H9 (cell line): ENCODE results near the gene VGLL2. TPM values are rescaled to one million over a fixed set of nuclear protein-coding genes. Genes with fewer than 3 reads are reported as not detected.

Experiments
- DNase-seq: peaks from one replicate; pipeline ENCODE4 v3.0.0-alpha.2; 2017
- H2AFZ ChIP-seq: one replicate; pipeline ENCODE4 v1.6.1; 2013; ENCODE audit warnings: mild to moderate bottlenecking, low read length, control low read depth, moderate library complexity
- H2AK5ac ChIP-seq: 2 replicates; pipeline ENCODE4 v1.6.1; 2013; ENCODE audit warnings: low read length, control low read depth, mixed read lengths; ENCODE audit not compliant: insufficient read length
- H2BK120ac ChIP-seq: one replicate; pipeline ENCODE4 v1.6.1; 2013; ENCODE audit warnings: low read depth, mild to moderate bottlenecking, low read length, control low read depth, inconsistent platforms; ENCODE audit not compliant: poor library complexity, severe bottlenecking
- H2BK12ac ChIP-seq: 2 replicates; pipeline ENCODE4 v1.6.1; 2013; ENCODE audit warnings: low read length, control low read depth, mixed read lengths, low read depth; ENCODE audit not compliant: insufficient read length
- H2BK15ac ChIP-seq: 2 replicates; pipeline ENCODE4 v1.6.1; 2013; ENCODE audit warnings: low read depth, low read length, control low read depth
- H2BK20ac ChIP-seq: one replicate; pipeline ENCODE4 v1.6.1; 2013; ENCODE audit warnings: low read depth, mild to moderate bottlenecking, low read length, control low read depth, inconsistent platforms; ENCODE audit not compliant: poor library complexity, severe bottlenecking
- H2BK5ac ChIP-seq: 2 replicates; pipeline ENCODE4 v1.6.1; 2013; ENCODE audit warnings: low read length, control low read depth, mixed read lengths; ENCODE audit not compliant: insufficient read length
- H3K14ac ChIP-seq: 2 replicates; pipeline ENCODE4 v1.6.1; 2013; ENCODE audit warnings: low read length, control low read depth; ENCODE audit not compliant: insufficient read depth
- H3K18ac ChIP-seq: 2 replicates; pipeline ENCODE4 v1.6.1; 2013; ENCODE audit warnings: low read depth, mild to moderate bottlenecking, mixed read lengths, low read length, control low read depth; ENCODE audit not compliant: insufficient read length
- H3K23ac ChIP-seq: 2 replicates; pipeline ENCODE4 v1.6.1; 2013; ENCODE audit warnings: low read length, control low read depth, mixed read lengths, low read depth; ENCODE audit not compliant: insufficient read length
- H3K23me2 ChIP-seq: 2 replicates; pipeline ENCODE4 v1.6.1; 2013; ENCODE audit warnings: low read depth, mild to moderate bottlenecking, mixed read lengths, low read length, control low read depth; ENCODE audit not compliant: insufficient read length, poor library complexity, severe bottlenecking
- H3K27ac ChIP-seq: 2 replicates; pipeline ENCODE4 v1.5.1; 2013; ENCODE audit warnings: low read length, control low read depth, mixed read lengths, low read depth; ENCODE audit not compliant: insufficient read length
- H3K27me3 ChIP-seq: 2 replicates; pipeline ENCODE4 v1.6.1; 2013; ENCODE audit warnings: low read length, control low read depth, inconsistent platforms; ENCODE audit not compliant: insufficient read depth
- H3K4ac ChIP-seq: 2 replicates; pipeline ENCODE4 v1.6.1; 2013; ENCODE audit warnings: low read depth, mild to moderate bottlenecking, control low read depth, inconsistent platforms, low read length, moderate library complexity
- H3K4me1 ChIP-seq: 2 replicates; pipeline ENCODE4 v1.6.1; 2013; ENCODE audit warnings: low read length, control low read depth, inconsistent platforms; ENCODE audit not compliant: insufficient read depth
- H3K4me2 ChIP-seq: 2 replicates; pipeline ENCODE4 v1.6.1; 2013; ENCODE audit warnings: low read length, control low read depth, mixed read lengths; ENCODE audit not compliant: insufficient read length, insufficient read depth
- H3K56ac ChIP-seq: 2 replicates; pipeline ENCODE4 v1.6.1; 2013; ENCODE audit warnings: low read depth, mild to moderate bottlenecking, mixed read lengths, low read length, control low read depth; ENCODE audit not compliant: insufficient read length
- H3K79me1 ChIP-seq: 2 replicates; pipeline ENCODE4 v1.6.1; 2013; ENCODE audit warnings: low read depth, mild to moderate bottlenecking, moderate library complexity, low read length, control low read depth, inconsistent platforms; ENCODE audit not compliant: insufficient read depth, poor library complexity, severe bottlenecking
- H3K79me2 ChIP-seq: 2 replicates; pipeline ENCODE4 v1.6.1; 2013; ENCODE audit warnings: low read length, control low read depth, inconsistent platforms; ENCODE audit not compliant: insufficient read depth
- H3K9ac ChIP-seq: 2 replicates; pipeline ENCODE4 v1.6.1; 2013; ENCODE audit warnings: low read length, control low read depth, mixed read lengths; ENCODE audit not compliant: insufficient read length; ENCODE audit errors: extremely low read depth
- H3K9me3 ChIP-seq: one replicate; pipeline ENCODE4 v1.6.1; 2013; ENCODE audit warnings: low read depth, low read length, inconsistent platforms; ENCODE audit not compliant: control insufficient read depth
- H3T11ph ChIP-seq: one replicate; pipeline ENCODE4 v1.6.1; 2013; ENCODE audit warnings: mild to moderate bottlenecking, low read length, control low read depth, inconsistent platforms
- H4K20me1 ChIP-seq: one replicate; pipeline ENCODE4 v1.6.1; 2013; ENCODE audit not compliant: control insufficient read depth, insufficient read length, insufficient read depth
- H4K5ac ChIP-seq: 2 replicates; pipeline ENCODE4 v1.6.1; 2013; ENCODE audit warnings: low read depth, mild to moderate bottlenecking, mixed read lengths, low read length, control low read depth; ENCODE audit not compliant: insufficient read length
- H4K8ac ChIP-seq: replicated peaks from 2 replicates; pipeline ENCODE4 v1.6.1; 2013; ENCODE audit warnings: low read length, control low read depth, mixed read lengths, low read depth; ENCODE audit not compliant: insufficient read length
- H4K91ac ChIP-seq: 2 replicates; pipeline ENCODE4 v1.6.1; 2013; ENCODE audit warnings: low read depth, mild to moderate bottlenecking, moderate library complexity, mixed read lengths, low read length, control low read depth; ENCODE audit not compliant: insufficient read length
- H3K27ac Mint-ChIP-seq, 3 experiments: 2 replicates in 2 of 3; 3 replicates in 1 of 3; pipeline ENCODE4 v1.8.0; 2020 to 2021; ENCODE audit warnings: mixed read lengths in 3 of 3, mild to moderate bottlenecking in 1 of 3, moderate library complexity in 1 of 3
- H3K27me3 Mint-ChIP-seq: 2 replicates; pipeline ENCODE4 v1.8.0; 2021; ENCODE audit warnings: low read depth, mild to moderate bottlenecking, moderate library complexity, mixed read lengths
- H3K36me3 Mint-ChIP-seq, 3 experiments: 2 replicates in 2 of 3; 3 replicates in 1 of 3; pipeline ENCODE4 v1.8.0; 2020 to 2021; ENCODE audit warnings: low read depth in 3 of 3, mixed read lengths in 3 of 3; ENCODE audit not compliant: insufficient read depth in 1 of 3
- H3K4me1 Mint-ChIP-seq, 2 experiments: 2 replicates each; pipeline ENCODE4 v1.8.0; 2020; ENCODE audit warnings: mixed read lengths in 2 of 2
- H3K4me3 Mint-ChIP-seq, 2 experiments: 2 replicates in 1 of 2; 3 replicates in 1 of 2; pipeline ENCODE4 v1.8.0; 2020 to 2021; ENCODE audit warnings: mild to moderate bottlenecking in 2 of 2, mixed read lengths in 2 of 2, moderate library complexity in 1 of 2
- H3K9me3 Mint-ChIP-seq, 2 experiments: 2 replicates in 1 of 2; 3 replicates in 1 of 2; pipeline ENCODE4 v1.8.0; 2020; ENCODE audit warnings: mild to moderate bottlenecking in 2 of 2, mixed read lengths in 2 of 2, moderate library complexity in 1 of 2
- WGBS: extraction: QIAGEN DNeasy Blood & Tissue Kit; methylation state at CpG from one replicate; pipeline ENCODE4 v1.1.7; 2013; ENCODE audit warnings: missing lambda C conversion rate, low lambda C conversion rate, mixed read lengths; ENCODE audit not compliant: insufficient read length; ENCODE audit errors: extremely low coverage; 5-methylcytosine and 5-hydroxymethylcytosine counted together
- total RNA-seq: library from RNA; stranded (reverse); gene quantifications from 2 replicates; pipeline ENCODE4 v1.2.1, GENCODE V29; 2021
- TF ChIP-seq, protein P1 (sequence below): fragments of 200-600 bp; sonication (generic); conservative IDR thresholded peaks from 3 replicates; pipeline ENCODE4 v1.8.0; 2021; ENCODE audit warnings: antibody characterized with exemption, mild to moderate bottlenecking

Gene VGLL2
- total RNA-seq, 1 experiment from 2014 or later = not detected

DNA sequence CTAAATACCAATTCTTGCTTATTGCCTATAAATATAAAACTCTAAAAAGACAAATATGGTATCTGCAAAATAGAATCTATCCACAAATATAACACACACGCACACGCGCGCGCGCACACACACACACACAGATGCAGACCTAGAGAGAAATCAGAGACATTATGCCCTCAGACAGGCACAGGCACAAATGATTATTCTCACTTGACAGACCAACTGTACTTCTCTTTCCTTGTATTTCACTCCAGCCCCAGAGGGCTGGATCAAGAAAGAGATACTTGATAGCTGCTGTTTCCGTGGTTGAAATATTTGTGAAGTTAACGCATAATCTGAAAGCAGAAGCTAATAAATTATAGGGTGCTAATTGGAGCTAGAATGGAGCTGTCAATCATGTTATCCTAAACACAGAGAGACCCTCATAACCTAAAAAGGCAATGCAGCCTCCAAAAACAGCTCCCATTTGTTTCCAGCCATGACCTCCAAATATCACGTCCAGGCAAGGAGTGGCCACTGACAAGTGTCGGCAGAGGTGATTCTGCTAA is 11.5 kb downstream of the VGLL2 start:
- no peaks in the 10 kb centered on the region for H3K4me1 ChIP-seq
- no peak overlapping the region for H2BK20ac ChIP-seq
- TF ChIP-seq, protein P1, sequence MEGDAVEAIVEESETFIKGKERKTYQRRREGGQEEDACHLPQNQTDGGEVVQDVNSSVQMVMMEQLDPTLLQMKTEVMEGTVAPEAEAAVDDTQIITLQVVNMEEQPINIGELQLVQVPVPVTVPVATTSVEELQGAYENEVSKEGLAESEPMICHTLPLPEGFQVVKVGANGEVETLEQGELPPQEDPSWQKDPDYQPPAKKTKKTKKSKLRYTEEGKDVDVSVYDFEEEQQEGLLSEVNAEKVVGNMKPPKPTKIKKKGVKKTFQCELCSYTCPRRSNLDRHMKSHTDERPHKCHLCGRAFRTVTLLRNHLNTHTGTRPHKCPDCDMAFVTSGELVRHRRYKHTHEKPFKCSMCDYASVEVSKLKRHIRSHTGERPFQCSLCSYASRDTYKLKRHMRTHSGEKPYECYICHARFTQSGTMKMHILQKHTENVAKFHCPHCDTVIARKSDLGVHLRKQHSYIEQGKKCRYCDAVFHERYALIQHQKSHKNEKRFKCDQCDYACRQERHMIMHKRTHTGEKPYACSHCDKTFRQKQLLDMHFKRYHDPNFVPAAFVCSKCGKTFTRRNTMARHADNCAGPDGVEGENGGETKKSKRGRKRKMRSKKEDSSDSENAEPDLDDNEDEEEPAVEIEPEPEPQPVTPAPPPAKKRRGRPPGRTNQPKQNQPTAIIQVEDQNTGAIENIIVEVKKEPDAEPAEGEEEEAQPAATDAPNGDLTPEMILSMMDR = no peak
- no peak overlapping the region for H4K5ac ChIP-seq
- no peaks in the 10 kb centered on the region for H3K79me2 ChIP-seq
- peaks cover 9% of the 10 kb centered on the region; the same call in 1 of the 2 replicates for H3K27me3 ChIP-seq
- H2BK15ac ChIP-seq = no peak overlapping the region
- no peak overlapping the region for H3K23ac ChIP-seq
- H2AFZ ChIP-seq = no peak overlapping the region
- H2BK120ac ChIP-seq = no peak overlapping the region
- Mint-ChIP-seq H3K27me3 (peaks cover 43% of the 10 kb centered on the region), H3K36me3 (no peaks in the 10 kb centered on the region), H3K9me3 (no peaks in the 10 kb centered on the region), H3K27ac (no peak overlapping the region), H3K4me3 (no peak overlapping the region), H3K4me1 (peaks cover 5 to 9% of the 10 kb centered on the region in 2 experiments)
- no peak overlapping the region for H3K4ac ChIP-seq
- H3K27ac ChIP-seq = no peak overlapping the region
- no peak overlapping the region for H3K56ac ChIP-seq
- H2AK5ac ChIP-seq = no peak overlapping the region
- H3K9me3 ChIP-seq = no peaks in the 10 kb centered on the region
- no peak overlapping the region for H3K18ac ChIP-seq
- no peak for DNase-seq
- no peaks in the 10 kb centered on the region for H3K79me1 ChIP-seq
- H4K91ac ChIP-seq = no peak overlapping the region
- H3K23me2 ChIP-seq = no peaks in the 10 kb centered on the region
- H2BK5ac ChIP-seq = no peak overlapping the region
- H2BK12ac ChIP-seq = no peak overlapping the region
- WGBS = no CpG with 5 or more reads among the region's 10 CpGs
- no peaks in the 10 kb centered on the region for H4K20me1 ChIP-seq
- no peak overlapping the region for H3K9ac ChIP-seq
- no peak overlapping the region for H3K4me2 ChIP-seq
- H3T11ph ChIP-seq = no peak overlapping the region
- H3K14ac ChIP-seq = no peak overlapping the region
- H4K8ac ChIP-seq = no peak overlapping the region
